ENCODE measurements around the gene MTHFD1L.

- TF ChIP-seq, protein P1, sequence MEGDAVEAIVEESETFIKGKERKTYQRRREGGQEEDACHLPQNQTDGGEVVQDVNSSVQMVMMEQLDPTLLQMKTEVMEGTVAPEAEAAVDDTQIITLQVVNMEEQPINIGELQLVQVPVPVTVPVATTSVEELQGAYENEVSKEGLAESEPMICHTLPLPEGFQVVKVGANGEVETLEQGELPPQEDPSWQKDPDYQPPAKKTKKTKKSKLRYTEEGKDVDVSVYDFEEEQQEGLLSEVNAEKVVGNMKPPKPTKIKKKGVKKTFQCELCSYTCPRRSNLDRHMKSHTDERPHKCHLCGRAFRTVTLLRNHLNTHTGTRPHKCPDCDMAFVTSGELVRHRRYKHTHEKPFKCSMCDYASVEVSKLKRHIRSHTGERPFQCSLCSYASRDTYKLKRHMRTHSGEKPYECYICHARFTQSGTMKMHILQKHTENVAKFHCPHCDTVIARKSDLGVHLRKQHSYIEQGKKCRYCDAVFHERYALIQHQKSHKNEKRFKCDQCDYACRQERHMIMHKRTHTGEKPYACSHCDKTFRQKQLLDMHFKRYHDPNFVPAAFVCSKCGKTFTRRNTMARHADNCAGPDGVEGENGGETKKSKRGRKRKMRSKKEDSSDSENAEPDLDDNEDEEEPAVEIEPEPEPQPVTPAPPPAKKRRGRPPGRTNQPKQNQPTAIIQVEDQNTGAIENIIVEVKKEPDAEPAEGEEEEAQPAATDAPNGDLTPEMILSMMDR (IDR thresholded peaks at IDR 0.05; ENCODE audit: low read depth, low read length, poor library complexity, severe bottlenecking): no peak
- TF ChIP-seq EZH2phosphoT487 (IDR thresholded peaks at IDR 0.05; ENCODE audit: borderline replicate concordance, low read length): no peak
Observed at GRCh38 chr6:150925976-150926375, 60.5 kb downstream of the MTHFD1L start.

Measured in DOHH2 (cell line).